Breast epithelium (tissue), 4 donors: ENCODE results near the gene GAST. TPM values are rescaled to one million over a fixed set of nuclear protein-coding genes. Genes with fewer than 3 reads are reported as not detected.

Experiments used
- DNase-seq, 2 donors: peaks; one replicate each; pipeline ENCODE4 v3.0.0-alpha.2; 2019; ENCODE audit warnings: low spot score in 2 of 2
- H3K27ac ChIP-seq, 2 donors: fragments of 200-600 bp; sonication (generic) in 1 of 2; one replicate each; pipeline ENCODE4 v1.5.1; 2016 to 2019; ENCODE audit warnings: mild to moderate bottlenecking in 1 of 2
- H3K27me3 ChIP-seq, 2 donors: fragments of 200-600 bp; sonication (generic) in 1 of 2; one replicate each; pipeline versions ENCODE4 v1.5.1 to v1.6.0; 2017 to 2019; ENCODE audit warnings: control low read depth in 1 of 2, mild to moderate bottlenecking in 1 of 2
- H3K36me3 ChIP-seq: fragments of 200-600 bp; one replicate; pipeline ENCODE4 v1.5.1; 2019
- H3K4me1 ChIP-seq, 2 donors: fragments of 200-600 bp; sonication (generic); one replicate each; pipeline ENCODE4 v1.5.1; 2016 to 2019; ENCODE audit warnings: control low read depth in 1 of 2
- H3K4me3 ChIP-seq, 3 donors: fragments of 200-600 bp; sonication (generic); 1 replicate in 2 of 3; 2 replicates in 1 of 3; pipeline ENCODE4 v1.5.1; 2016 to 2019; ENCODE audit warnings: mild to moderate bottlenecking in 3 of 3, moderate library complexity in 2 of 3
- H3K9me3 ChIP-seq, 2 donors: fragments of 200-600 bp; sonication (generic) in 1 of 2; one replicate each; pipeline ENCODE4 v1.5.1; 2016 to 2019; ENCODE audit warnings: control low read depth in 1 of 2
- CTCF ChIP-seq, 3 donors: fragments of 450-650 bp; IDR thresholded peaks; one replicate each; pipeline ENCODE4 v1.5.1; 2016 to 2017; ENCODE audit warnings: antibody characterized with exemption in 3 of 3, mild to moderate bottlenecking in 3 of 3, moderate library complexity in 3 of 3
- POLR2A ChIP-seq: fragments of 450-650 bp; IDR thresholded peaks from one replicate; pipeline ENCODE4 v1.6.1; 2016; ENCODE audit warnings: antibody characterized with exemption, mild to moderate bottlenecking, moderate library complexity
- POLR2AphosphoS5 ChIP-seq, 3 donors: sonication (generic); formaldehyde crosslinking; IDR thresholded peaks; one replicate each; pipeline ENCODE4 v1.6.1; 2017; ENCODE audit warnings: antibody characterized with exemption in 3 of 3
- intact Hi-C: fragments of 100-400 bp; cut with DNase I; formaldehyde crosslinking; loops from one replicate; pipeline ENCODE4 v1.15.1; 2023; ENCODE audit warnings: low total_unique reads
- total RNA-seq, 3 donors: library from RNA; depleted of rRNA; stranded (reverse); fragments of >200 nt; gene quantifications; one replicate each; pipeline ENCODE4 v1.1.0, GENCODE V29; 2016

The GAST gene
- total RNA-seq, 3 donors from 2014 or later = not detected

GRCh38 chr17:41762841-41763240, 50.7 kb downstream of the GAST start:
- TF ChIP-seq POLR2A (no peak), CTCF (IDR thresholded peaks at IDR 0.05) (no peak), POLR2AphosphoS5 (IDR thresholded peaks at IDR 0.05) (no peak)
- Histone ChIP-seq H3K36me3 (peaks cover 11% of the 10 kb centered on the region), H3K4me1 (no peaks in the 10 kb centered on the region), H3K4me3 (no peak overlapping the region), H3K9me3 (no peaks in the 10 kb centered on the region), H3K27me3 (no peaks in the 10 kb centered on the region), H3K27ac (no peak overlapping the region)
- intact Hi-C loops = no loop called here
- DNase-seq = no peak

GRCh38 chr17:41763327-41763726, 51.2 kb downstream of the GAST start:
- H3K4me3 ChIP-seq = no peak overlapping the region
- no peaks in the 10 kb centered on the region for H3K27me3 ChIP-seq
- peaks cover 11% of the 10 kb centered on the region for H3K36me3 ChIP-seq
- H3K27ac ChIP-seq = peak overlapping the region in 1 of 2 donors; percentile 19
- no peak for TF ChIP-seq POLR2AphosphoS5 (IDR thresholded peaks at IDR 0.05)
- TF ChIP-seq POLR2A = no peak
- no peak for TF ChIP-seq CTCF (IDR thresholded peaks at IDR 0.05)
- H3K9me3 ChIP-seq = no peaks in the 10 kb centered on the region
- intact Hi-C loops = no loop called here
- DNase-seq = no peak
- H3K4me1 ChIP-seq = no peaks in the 10 kb centered on the region

Other genes with a start within 250 kb of the GAST start
- gene KRT32, start 244.9 kb upstream of the GAST start, total RNA-seq = under 1 TPM in 2 of 3 donors, not detected in 1; 0.33 to 0.73 TPM
- gene KRT35, start 231.2 kb upstream of the GAST start, total RNA-seq = not detected
- gene KRT36, start 222.4 kb upstream of the GAST start, total RNA-seq = not detected
- gene KRT13, start 206.7 kb upstream of the GAST start, total RNA-seq = 1 to 10 TPM in 1 of 3 donors, not detected in 2; 1.6 TPM
- gene KRT15, start 193.4 kb upstream of the GAST start, total RNA-seq = 1,000 to 10,000 TPM in 1 of 3 donors, 100 to 1,000 TPM in 1, under 1 TPM in 1; 0.80 to 2,244 (median 331) TPM
- gene KRT19, start 184.0 kb upstream of the GAST start, total RNA-seq = 1,000 to 10,000 TPM in 1 of 3 donors, 100 to 1,000 TPM in 1, 1 to 10 TPM in 1; 6.7 to 1,011 (median 375) TPM
- under 1 TPM in 1 of 3 donors, not detected in 2; 0.44 TPM for gene KRT9, start 140.3 kb upstream of the GAST start, total RNA-seq
- 100 to 1,000 TPM in 2 of 3 donors, under 1 TPM in 1; 0.80 to 692 (median 388) TPM for gene KRT14, start 125.4 kb upstream of the GAST start, total RNA-seq
- 100 to 1,000 TPM in 1 of 3 donors, 10 to 100 TPM in 1, 1 to 10 TPM in 1; 2.6 to 100 (median 51.8) TPM for gene KRT16, start 99.6 kb upstream of the GAST start, total RNA-seq
- 1,000 to 10,000 TPM in 2 of 3 donors, 1 to 10 TPM in 1; 1.9 to 1,676 (median 1,373) TPM for gene KRT17, start 87.8 kb upstream of the GAST start, total RNA-seq
- gene EIF1, start 23.4 kb upstream of the GAST start, total RNA-seq = 100 to 1,000 TPM; 217 to 850 (median 260) TPM
- 1 to 10 TPM in 1 of 3 donors, under 1 TPM in 1, not detected in 1; 0.33 to 2.2 TPM for gene HAP1, start 22.3 kb downstream of the GAST start, total RNA-seq
- gene JUP, start 74.4 kb downstream of the GAST start, total RNA-seq = 100 to 1,000 TPM; 107 to 158 (median 121) TPM
- 10 to 100 TPM in 2 of 3 donors, 1 to 10 TPM in 1; 6.2 to 19.0 (median 14.9) TPM for gene P3H4, start 99.6 kb downstream of the GAST start, total RNA-seq
- 10 to 100 TPM; 35.9 to 43.3 (median 39.4) TPM for gene FKBP10, start 100.7 kb downstream of the GAST start, total RNA-seq
- 10 to 100 TPM; 50.2 to 83.9 (median 60.6) TPM for gene NT5C3B, start 123.9 kb downstream of the GAST start, total RNA-seq
- gene KLHL10, start 125.5 kb downstream of the GAST start, total RNA-seq = under 1 TPM in 2 of 3 donors, not detected in 1; 0.80 to 0.88 TPM
- gene KLHL11, start 153.1 kb downstream of the GAST start, total RNA-seq = 10 to 100 TPM; 22.6 to 35.7 (median 25.1) TPM
- gene ACLY, start 206.6 kb downstream of the GAST start, total RNA-seq = 10 to 100 TPM; 50.1 to 84.2 (median 66.3) TPM
- gene ODAD4, start 218.3 kb downstream of the GAST start, total RNA-seq = 1 to 10 TPM in 2 of 3 donors, under 1 TPM in 1; 0.48 to 3.2 (median 1.6) TPM